Progenitor cell of endocrine pancreas (in vitro differentiated cells): ENCODE data around the gene OTC. TPM values are rescaled to one million over a fixed set of nuclear protein-coding genes. Genes with fewer than 3 reads are reported as not detected.

Source experiments
- DNase-seq: peaks from one replicate; pipeline ENCODE4 v3.0.0; 2021; ENCODE audit warnings: low spot score; ENCODE audit not compliant: unreplicated experiment
- H3K27ac Mint-ChIP-seq: 2 replicates; pipeline ENCODE4 v1.8.0; 2021; ENCODE audit warnings: mild to moderate bottlenecking, moderate library complexity, mixed read lengths
- H3K27me3 Mint-ChIP-seq: 2 replicates; pipeline ENCODE4 v1.8.0; 2021; ENCODE audit warnings: mixed read lengths
- H3K36me3 Mint-ChIP-seq: 2 replicates; pipeline ENCODE4 v1.8.0; 2022; ENCODE audit warnings: mixed read lengths; ENCODE audit not compliant: insufficient read depth
- H3K4me1 Mint-ChIP-seq: 2 replicates; pipeline ENCODE4 v1.8.0; 2021; ENCODE audit warnings: low read depth, mixed read lengths
- H3K4me3 Mint-ChIP-seq: 2 replicates; pipeline ENCODE4 v1.8.0; 2021; ENCODE audit warnings: low read depth, mild to moderate bottlenecking, moderate library complexity, mixed read lengths
- H3K9me3 Mint-ChIP-seq: 2 replicates; pipeline ENCODE4 v1.8.0; 2021; ENCODE audit warnings: low read depth, mixed read lengths
- CTCF ChIP-seq: fragments of 200-600 bp; sonication (generic); IDR thresholded peaks from one replicate; pipeline ENCODE4 v1.5.0; 2021; ENCODE audit warnings: antibody characterized with exemption, mild to moderate bottlenecking; ENCODE audit not compliant: unreplicated experiment
- total RNA-seq: library from RNA; stranded (reverse); gene quantifications from 2 replicates; pipeline ENCODE4 v1.2.1, GENCODE V29; 2021

The OTC gene
- total RNA-seq, 1 donor from 2014 or later: not detected

- TF ChIP-seq CTCF: no peak
- DNase-seq: no peak
- peaks cover 5% of the 10 kb centered on the region for H3K4me1 Mint-ChIP-seq
- no peaks in the 10 kb centered on the region for H3K36me3 Mint-ChIP-seq
- H3K9me3 Mint-ChIP-seq: peaks cover 22% of the 10 kb centered on the region
- no peaks in the 10 kb centered on the region for H3K27me3 Mint-ChIP-seq
- H3K4me3 Mint-ChIP-seq: no peak overlapping the region
- no peak overlapping the region for H3K27ac Mint-ChIP-seq
Measured at GRCh38 chrX:38368774-38369173, 16.4 kb downstream of the OTC start.

- Mint-ChIP-seq H3K27ac (no peak overlapping the region), H3K4me3 (no peak overlapping the region), H3K27me3 (no peaks in the 10 kb centered on the region), H3K4me1 (peaks cover 5% of the 10 kb centered on the region), H3K36me3 (no peaks in the 10 kb centered on the region), H3K9me3 (peaks cover 15% of the 10 kb centered on the region)
- no peak for TF ChIP-seq CTCF
- DNase-seq: no peak
Measured at GRCh38 chrX:38371641-38372040, 19.2 kb downstream of the OTC start.

- Mint-ChIP-seq H3K27me3 (no peaks in the 10 kb centered on the region), H3K9me3 (peaks cover 25% of the 10 kb centered on the region), H3K36me3 (no peaks in the 10 kb centered on the region), H3K4me1 (peaks cover 5% of the 10 kb centered on the region), H3K27ac (no peak overlapping the region), H3K4me3 (no peak overlapping the region)
- TF ChIP-seq CTCF: no peak
- no peak for DNase-seq
Measured at GRCh38 chrX:38374431-38374830, 22.0 kb downstream of the OTC start.

- no peak for DNase-seq
- H3K36me3 Mint-ChIP-seq: no peaks in the 10 kb centered on the region
Measured at GRCh38 chrX:38375891-38376290, 23.5 kb downstream of the OTC start.

GRCh38 chrX:38376747-38377146, 24.3 kb downstream of the OTC start:
- H3K27ac Mint-ChIP-seq: no peak overlapping the region
- peaks cover 13% of the 10 kb centered on the region for H3K9me3 Mint-ChIP-seq
- no peaks in the 10 kb centered on the region for H3K27me3 Mint-ChIP-seq
- H3K4me1 Mint-ChIP-seq: no peaks in the 10 kb centered on the region
- no peak for TF ChIP-seq CTCF
- DNase-seq: no peak
- H3K4me3 Mint-ChIP-seq: no peak overlapping the region
- no peaks in the 10 kb centered on the region for H3K36me3 Mint-ChIP-seq

More at GRCh38 chrX:38375891-38376290, 23.5 kb downstream of the OTC start:
- H3K27ac Mint-ChIP-seq: no peak overlapping the region
- TF ChIP-seq CTCF: peak; percentile 28
- no peak overlapping the region for H3K4me3 Mint-ChIP-seq
- H3K27me3 Mint-ChIP-seq: no peaks in the 10 kb centered on the region
- peaks cover 5% of the 10 kb centered on the region for H3K4me1 Mint-ChIP-seq
- peaks cover 19% of the 10 kb centered on the region for H3K9me3 Mint-ChIP-seq
